HG03060 (cell line): ENCODE results near the gene LHX3.
"Not testable (repeated sequence)": the region's sequence is repeated elsewhere in the genome, so short reads cannot be mapped to it uniquely, and the experiment has no call there.

ENCODE experiments used
- ATAC-seq: cut with Tn5 transposase; IDR thresholded peaks from one replicate; pipeline ENCODE4 v1.9.1; 2021; ENCODE audit warnings: low read depth, moderate number of reproducible peaks; ENCODE audit not compliant: unreplicated experiment

LHX3 gene

DNA sequence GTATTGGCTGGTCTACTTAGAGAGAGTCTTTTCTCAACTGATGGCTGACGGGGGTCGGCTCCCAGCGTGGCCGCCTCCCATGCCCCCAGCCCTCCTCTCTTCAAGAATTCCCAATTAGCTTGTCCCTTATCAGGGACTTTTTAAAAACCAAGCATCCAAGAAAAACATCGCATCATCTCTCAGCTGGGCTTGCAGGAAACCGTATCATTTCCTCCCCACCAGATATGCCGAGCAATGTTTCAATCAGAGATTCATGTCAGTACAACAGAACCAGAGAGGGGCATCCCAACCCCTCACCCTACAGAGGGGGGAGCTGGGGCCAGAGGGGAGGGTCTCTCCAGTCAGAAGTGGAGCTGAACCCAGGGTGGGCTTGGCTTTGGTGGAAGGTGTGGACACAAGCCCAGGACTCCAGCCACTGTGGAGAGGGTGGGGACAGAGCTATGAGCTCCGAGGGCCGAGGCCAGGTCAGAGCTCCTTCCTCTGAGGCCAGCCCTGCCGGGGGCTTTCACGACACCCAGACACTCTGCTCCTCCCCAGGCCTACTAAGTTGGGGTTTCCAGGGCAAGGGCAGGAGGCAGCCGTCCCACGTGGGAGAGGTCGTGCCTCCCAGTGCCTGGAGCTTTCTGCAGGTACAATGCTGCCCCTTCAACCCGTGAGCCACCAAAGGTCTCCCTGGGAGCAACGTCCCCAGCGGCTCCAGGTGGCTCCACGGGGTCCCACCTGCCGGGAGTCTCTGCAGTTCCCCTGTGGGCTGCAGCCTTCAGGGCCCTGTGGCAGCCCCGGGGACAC lies 47.3 kb downstream of the LHX3 start:
- ATAC-seq, result no peak

DNA sequence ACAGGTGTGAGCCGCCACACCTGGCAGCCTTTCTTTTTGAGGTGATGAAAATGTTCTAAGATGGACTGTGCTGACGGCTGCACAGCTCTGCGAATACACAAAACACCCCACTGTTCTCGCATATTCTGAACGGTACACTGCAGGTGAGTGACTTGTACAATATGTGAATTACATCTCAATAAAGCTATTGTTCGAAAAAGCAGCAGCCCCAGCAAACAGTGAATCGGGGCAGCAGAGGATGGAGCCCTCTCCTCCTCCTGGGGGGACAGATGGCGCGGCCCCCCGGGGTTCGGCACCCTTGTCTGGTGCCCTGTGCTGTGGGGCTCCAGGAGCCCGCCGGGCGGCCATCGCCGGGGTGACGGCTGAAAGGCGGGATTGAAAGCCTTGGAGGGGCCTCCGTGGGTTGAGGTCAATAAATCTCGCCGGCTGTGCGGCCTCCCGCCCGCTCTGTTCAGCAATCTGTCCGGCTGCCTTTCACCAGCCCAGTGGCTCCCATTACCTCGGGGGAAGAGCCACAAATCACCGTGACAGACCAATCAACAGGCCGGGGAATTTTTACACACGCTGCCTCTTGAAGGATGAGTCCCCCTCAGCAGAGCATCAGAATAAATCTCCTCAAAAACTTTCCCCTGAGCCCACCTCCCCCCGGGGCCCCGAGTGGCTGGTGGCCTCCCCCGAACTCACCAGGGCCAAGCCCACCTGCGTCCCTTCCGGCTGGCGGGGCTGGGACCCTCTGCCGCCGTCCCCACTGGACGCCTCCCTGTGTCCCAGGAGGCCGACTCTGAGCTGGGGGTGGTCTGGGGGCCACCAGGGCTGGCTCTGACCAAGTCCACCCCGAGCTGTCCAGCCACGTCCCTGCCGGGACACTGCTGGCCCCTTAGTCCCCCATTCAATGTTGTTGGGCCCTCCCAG lies 48.5 kb downstream of the LHX3 start:
- no peak for ATAC-seq

GRCh38 chr9:136155576-136155975 lies 49.4 kb downstream of the LHX3 start:
- no peak for ATAC-seq

DNA sequence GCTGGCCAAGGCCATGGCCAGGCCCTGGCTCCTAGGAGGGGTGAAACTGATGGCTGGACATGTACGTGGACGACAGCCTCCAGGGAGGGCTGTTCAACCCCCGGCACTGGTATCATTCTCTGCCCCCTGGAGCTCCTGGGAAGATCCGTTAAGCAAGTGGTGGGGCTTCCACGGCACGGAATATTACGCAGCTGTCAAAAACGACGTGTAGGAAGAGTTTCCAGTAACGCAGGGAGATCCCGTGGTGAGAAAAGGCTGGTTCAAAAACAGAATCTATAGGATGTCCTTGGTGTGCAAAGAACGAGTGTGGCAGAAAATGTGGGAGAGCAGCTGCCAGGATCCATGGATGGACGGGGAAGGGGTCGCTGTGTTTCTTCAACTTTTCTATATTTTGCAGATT lies 50.0 kb downstream of the LHX3 start:
- no peak for ATAC-seq

- ATAC-seq, result no peak
Measured at GRCh38 chr9:136153381-136154065, 51.4 kb downstream of the LHX3 start.

DNA sequence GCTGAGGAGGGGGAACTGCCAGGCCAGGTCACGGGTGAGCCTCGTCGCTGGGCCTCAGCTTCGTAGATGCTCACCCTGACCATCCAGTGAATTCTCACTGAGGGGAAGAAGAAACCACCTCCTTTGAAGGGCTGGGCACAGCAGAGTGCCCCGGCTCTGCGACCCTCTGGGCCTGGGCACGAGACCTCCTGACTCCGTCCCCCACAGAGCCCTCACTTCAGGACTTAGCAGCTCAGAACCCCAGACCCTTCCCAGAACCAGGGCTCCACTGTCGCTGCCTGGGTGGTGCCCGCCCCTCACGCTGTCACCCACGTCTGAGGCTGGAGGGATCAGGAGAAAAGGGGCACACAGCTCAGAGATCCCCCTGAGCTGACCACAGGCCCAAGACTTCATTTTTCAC lies 52.0 kb downstream of the LHX3 start:
- no peak for ATAC-seq

- ATAC-seq, result no peak
Measured at GRCh38 chr9:136152543-136152866, 52.4 kb downstream of the LHX3 start.

DNA sequence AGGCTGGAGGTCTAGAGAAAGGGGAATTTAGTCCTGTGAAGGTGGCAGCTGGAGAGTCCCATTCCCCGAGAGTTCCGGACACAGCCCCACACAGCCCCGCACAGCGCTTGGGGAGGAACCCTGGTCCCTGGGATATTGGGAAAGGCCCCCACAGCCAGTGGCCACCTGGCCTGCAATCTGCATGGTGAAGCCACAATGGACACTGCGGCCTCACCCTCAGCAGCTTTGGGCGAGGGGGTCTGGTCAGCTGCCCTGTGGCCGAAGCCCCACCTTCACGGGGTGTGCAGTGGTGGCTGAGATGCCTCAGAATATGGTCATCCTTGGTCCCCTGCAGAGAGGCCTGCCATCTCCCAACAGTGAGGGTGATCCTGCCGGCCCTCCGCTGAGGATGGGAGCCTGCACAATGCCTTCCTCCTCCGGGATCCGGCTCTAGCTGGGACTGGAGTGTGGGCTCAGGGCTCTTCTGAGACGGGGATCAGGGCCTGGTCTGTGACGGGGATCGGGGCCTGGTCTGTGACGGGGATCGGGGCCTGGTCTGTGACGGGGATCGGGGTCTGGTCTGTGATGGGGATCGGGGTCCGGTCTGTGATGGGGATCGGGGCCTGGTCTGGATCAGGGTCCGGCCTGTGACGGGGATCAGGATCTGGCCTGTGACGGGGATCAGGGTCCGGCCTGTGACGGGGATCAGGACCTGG lies 52.9 kb downstream of the LHX3 start:
- no peak for ATAC-seq

DNA sequence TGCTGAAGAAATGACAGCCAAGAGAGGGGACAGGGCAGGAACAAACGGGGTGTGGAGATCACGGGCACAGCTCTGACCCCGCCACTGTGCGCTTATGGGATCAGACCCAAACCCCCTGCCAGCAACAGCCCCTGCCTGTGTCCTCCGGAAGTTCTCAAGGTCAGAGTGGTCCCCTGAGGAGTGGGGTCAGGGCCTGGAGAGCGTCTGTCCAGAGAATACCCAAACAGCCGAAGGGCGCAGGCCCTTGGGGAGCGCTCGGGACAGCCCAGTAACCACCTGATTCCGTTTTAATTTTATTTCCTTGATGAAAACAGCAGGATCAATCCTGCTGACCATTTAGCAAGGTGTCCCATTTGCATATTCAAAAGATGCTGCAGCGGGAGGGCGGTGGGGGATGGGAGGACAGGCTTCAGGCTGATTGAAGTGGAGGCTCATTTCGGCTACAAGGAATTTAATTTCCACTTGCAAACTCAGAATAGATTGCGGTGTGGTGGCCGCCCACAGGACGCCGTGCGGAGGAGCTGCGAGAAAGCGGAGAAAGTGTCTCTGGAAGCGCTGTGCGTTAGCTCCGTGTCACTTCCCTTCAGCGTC lies 53.6 kb downstream of the LHX3 start:
- ATAC-seq, result no peak

DNA sequence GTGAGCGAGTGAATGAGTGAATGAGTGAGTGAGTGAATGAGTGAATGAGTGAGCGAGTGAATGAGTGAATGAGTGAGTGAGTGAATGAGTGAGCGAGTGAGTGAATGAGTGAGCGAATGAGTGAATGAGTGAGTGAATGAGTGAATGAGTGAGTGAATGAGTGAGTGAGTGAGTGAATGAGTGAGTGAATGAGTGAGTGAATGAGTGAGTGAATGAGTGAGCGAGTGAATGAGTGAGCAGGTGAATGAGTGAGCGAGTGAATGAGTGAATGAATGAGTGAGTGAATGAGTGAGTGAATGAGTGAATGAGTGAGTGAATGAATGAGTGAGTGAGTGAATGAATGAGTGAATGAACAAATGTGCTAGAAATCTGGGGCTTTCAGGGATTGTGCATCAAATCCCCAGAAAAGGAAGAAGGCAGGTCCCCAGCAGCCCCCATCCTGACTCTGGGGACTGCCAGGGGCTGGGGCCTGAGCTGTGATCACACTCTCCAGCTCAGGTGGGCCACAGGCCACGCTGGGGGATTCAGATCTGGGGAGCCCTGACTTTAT lies 54.2 kb downstream of the LHX3 start:
- ATAC-seq, result not testable (repeated sequence)

DNA sequence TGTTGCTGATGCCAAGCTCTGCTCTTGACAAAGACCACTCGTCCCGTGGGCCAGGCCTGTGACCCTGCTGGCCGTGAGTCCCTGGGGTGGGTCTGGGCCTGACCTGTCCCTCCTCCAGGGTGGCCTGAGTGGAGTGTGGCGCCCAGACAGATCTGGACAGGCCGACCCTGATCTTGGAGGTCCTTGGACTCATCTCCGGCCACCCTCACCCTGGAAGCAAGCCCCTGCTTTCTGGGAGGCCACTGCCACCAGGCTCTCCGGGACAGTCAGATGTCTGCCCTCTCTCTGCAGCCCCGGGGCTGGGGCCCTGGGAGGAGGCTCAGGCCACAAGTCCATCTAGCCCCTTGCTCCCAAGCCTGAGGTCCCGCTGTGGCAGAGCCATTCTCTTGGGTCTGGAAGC lies 55.1 kb downstream of the LHX3 start:
- no peak for ATAC-seq

GRCh38 chr9:136149337-136149736 lies 55.6 kb downstream of the LHX3 start:
- ATAC-seq, result no peak

- no peak for ATAC-seq
Measured at GRCh38 chr9:136148766-136149165, 56.2 kb downstream of the LHX3 start.

DNA sequence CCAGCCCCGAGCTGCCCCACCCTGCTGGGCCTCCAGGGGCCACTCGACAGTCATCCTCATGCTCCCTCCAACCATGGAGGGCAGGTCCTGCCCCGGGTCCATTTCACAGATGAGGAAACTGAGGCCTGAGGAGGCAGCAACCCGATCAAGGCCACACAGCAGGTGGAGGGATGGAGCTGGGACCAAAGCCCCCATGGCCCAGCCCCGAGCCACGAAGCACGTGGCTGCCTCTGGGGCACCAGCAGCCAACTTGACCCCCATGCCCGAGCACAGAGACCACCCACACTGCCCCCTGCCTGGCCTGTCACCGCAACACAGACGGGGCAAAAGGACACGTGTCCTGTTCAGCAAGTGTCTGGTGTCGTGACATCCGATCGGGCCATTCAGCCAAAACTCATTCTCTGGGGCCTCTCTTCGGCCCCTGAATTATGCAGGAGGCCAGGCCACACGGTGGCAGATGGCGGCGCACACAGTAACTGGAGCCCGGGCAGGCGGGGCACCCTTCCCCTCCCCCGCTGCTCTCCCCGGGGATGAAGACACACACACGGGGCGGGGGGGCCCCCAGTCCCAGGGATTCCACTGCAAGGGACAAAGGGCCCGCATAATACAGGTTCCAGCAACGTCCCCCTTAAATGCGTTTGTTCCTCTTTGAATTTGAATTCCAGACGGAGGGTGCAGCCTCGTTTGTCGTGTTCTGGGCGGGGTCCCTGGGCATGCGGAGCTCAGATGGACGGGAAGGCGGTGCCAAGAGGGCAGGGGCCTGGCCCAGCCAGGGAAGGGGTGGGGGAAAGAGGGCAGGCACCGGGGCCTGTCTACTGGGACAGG lies 56.8 kb downstream of the LHX3 start:
- no peak for ATAC-seq

- ATAC-seq, result no peak
Measured at GRCh38 chr9:136147038-136147889, 57.7 kb downstream of the LHX3 start.
